Endothelial cell of umbilical vein (primary cell): ENCODE data around the gene DLG5. TPM values are rescaled to one million over a fixed set of nuclear protein-coding genes. Genes with fewer than 3 reads are reported as not detected.

Source experiments
- BruUV-seq: library from RNA; stranded (reverse); fragments of 400-500 nt; replicated peaks from 2 replicates; lab custom pipeline; 2021; lab: Mats Ljungman, UMichigan
- CTCF ChIA-PET: fragments of 300-600, 350-600 bp; sonication (Branson Sonifier 250); formaldehyde crosslinking; loops from one replicate; lab custom pipeline; 2021; ENCODE audit warnings: antibody characterized with exemption, inconsistent platforms; lab: Charles Lee
- POLR2A ChIA-PET: fragments of 300-600, 350-600 bp; sonication (Branson Sonifier 250); formaldehyde crosslinking; loops from one replicate; lab custom pipeline; 2021; ENCODE audit warnings: antibody characterized with exemption, inconsistent platforms; lab: Charles Lee
- DNase-seq: peaks from one replicate; pipeline ENCODE4 v3.0.0-alpha.2; 2011; ENCODE audit warnings: low read depth, low spot score
- FAIRE-seq: peaks from 2 replicates; lab custom pipeline; 2011; peaks lifted over from hg19 to GRCh38; lab: Jason Lieb, UNC
- H2AFZ ChIP-seq: 2 replicates; pipeline ENCODE4 v1.6.0; 2012; ENCODE audit warnings: low read depth, low read length, control low read depth, inconsistent platforms
- H3K27ac ChIP-seq: 2 replicates; pipeline ENCODE4 v1.5.1; 2011; ENCODE audit warnings: low read depth, mild to moderate bottlenecking, control low read depth, low read length, moderate library complexity; ENCODE audit not compliant: insufficient read depth
- H3K27me3 ChIP-seq, 2 experiments: 2 replicates each; pipeline versions ENCODE4 v1.6.0 to v1.6.1; 2011; ENCODE audit warnings: low read length in 2 of 2, mixed read lengths in 1 of 2; ENCODE audit not compliant: control insufficient read depth in 2 of 2, insufficient read depth in 2 of 2
- H3K36me3 ChIP-seq, 2 experiments: 2 replicates in 1 of 2; 3 replicates in 1 of 2; pipeline ENCODE4 v1.5.1; 2011; ENCODE audit warnings: low read length in 2 of 2, mild to moderate bottlenecking in 1 of 2, moderate library complexity in 1 of 2; ENCODE audit not compliant: control insufficient read depth in 2 of 2, insufficient read depth in 2 of 2; ENCODE audit errors: extremely low read depth in 1 of 2
- H3K4me1 ChIP-seq: 3 replicates; pipeline ENCODE4 v1.5.1; 2011; ENCODE audit warnings: mild to moderate bottlenecking, low read length; ENCODE audit not compliant: control insufficient read depth, insufficient read depth; ENCODE audit errors: extremely low read depth
- H3K4me2 ChIP-seq: 2 replicates; pipeline ENCODE4 v1.6.1; 2011; ENCODE audit warnings: low read length, control low read depth, mixed read lengths; ENCODE audit not compliant: insufficient read depth
- H3K4me3 ChIP-seq, 3 experiments: fragments of 200-600 bp in 1 of 3; sonication (generic), shearing (Covaris generic) in 1 of 3; replicated peaks in 1 of 3; 2 replicates each; pipeline ENCODE4 v1.5.1; 2011 to 2016; ENCODE audit warnings: control low read depth in 3 of 3, low read length in 3 of 3, mild to moderate bottlenecking in 2 of 3, inconsistent platforms in 1 of 3, low read depth in 1 of 3, moderate library complexity in 1 of 3; ENCODE audit not compliant: insufficient read depth in 1 of 3
- H3K79me2 ChIP-seq: 2 replicates; pipeline ENCODE4 v1.6.0; 2012; ENCODE audit warnings: low read length, inconsistent platforms; ENCODE audit not compliant: control insufficient read depth, insufficient read depth
- H3K9ac ChIP-seq: replicated peaks from 2 replicates; pipeline ENCODE3; 2011; ENCODE audit warnings: low read length, control low read depth; ENCODE audit not compliant: insufficient read depth; ENCODE audit errors: extremely low read depth
- H3K9me1 ChIP-seq: replicated peaks from 3 replicates; pipeline ENCODE4 v1.6.0; 2011; ENCODE audit warnings: mild to moderate bottlenecking, low read length; ENCODE audit not compliant: control insufficient read depth, insufficient read depth; ENCODE audit errors: extremely low read depth
- H3K9me3 ChIP-seq: replicated peaks from 2 replicates; pipeline ENCODE4 v1.5.1; 2012; ENCODE audit warnings: low read length, inconsistent platforms; ENCODE audit not compliant: control insufficient read depth, insufficient read depth
- H4K20me1 ChIP-seq: replicated peaks from 2 replicates; pipeline ENCODE3; 2011; ENCODE audit warnings: mild to moderate bottlenecking, low read length; ENCODE audit not compliant: control insufficient read depth, insufficient read depth; ENCODE audit errors: extremely low read depth
- CTCF ChIP-seq, 2 donors: IDR thresholded peaks; 1 replicate in 1 of 2; 2 replicates in 1 of 2; pipeline ENCODE4 v1.5.1; 2011; ENCODE audit warnings: low read length in 2 of 2, mild to moderate bottlenecking in 2 of 2, moderate library complexity in 2 of 2, control low read depth in 1 of 2, inconsistent platforms in 1 of 2, low read depth in 1 of 2; ENCODE audit not compliant: insufficient read depth in 1 of 2; ENCODE audit errors: extremely low read depth in 1 of 2
- FOS ChIP-seq: IDR thresholded peaks from 2 replicates; pipeline ENCODE4 v1.6.1; 2011; ENCODE audit warnings: mild to moderate bottlenecking, low read length, moderate library complexity, borderline replicate concordance; ENCODE audit not compliant: insufficient read depth
- GATA2 ChIP-seq: IDR thresholded peaks from 2 replicates; pipeline ENCODE4 v1.7.0; 2011; ENCODE audit warnings: low read depth, mild to moderate bottlenecking, moderate library complexity, mixed read lengths, low read length; ENCODE audit not compliant: insufficient read length, insufficient read depth
- JUN ChIP-seq: IDR thresholded peaks from 2 replicates; pipeline ENCODE4 v1.6.1; 2011; ENCODE audit warnings: borderline replicate concordance, low read depth; ENCODE audit not compliant: insufficient read length, insufficient read depth
- MYC ChIP-seq: IDR thresholded peaks from one replicate; pipeline ENCODE4 v1.6.1; 2011; ENCODE audit warnings: mild to moderate bottlenecking, low read depth, low read length
- POLR2A ChIP-seq: IDR thresholded peaks from 2 replicates; pipeline ENCODE4 v1.6.1; 2012; ENCODE audit warnings: low read depth, mild to moderate bottlenecking, control low read depth, low read length
- POLR2AphosphoS5 ChIP-seq: IDR thresholded peaks from 2 replicates; pipeline ENCODE4 v1.6.1; 2012; ENCODE audit warnings: low read depth, mild to moderate bottlenecking, control low read depth, low read length, moderate library complexity; ENCODE audit not compliant: insufficient read depth
- dilution Hi-C: fragments of 300-500 bp; cut with MboI; formaldehyde crosslinking; loops from one replicate; pipeline ENCODE4 v1.15.0; 2019; ENCODE audit warnings: low sequenced_read_pairs; ENCODE audit not compliant: extremely low pct_ligation_motif_present
- intact Hi-C: fragments of 100-400 bp; cut with micrococcal nuclease; formaldehyde crosslinking; loops from one replicate; pipeline ENCODE4 v1.10.0; 2022
- polyA plus RNA-seq, 4 experiments: library from polyadenylated mRNA; depleted of rRNA in 3 of 4; stranded (reverse) in 3 of 4; unstranded in 1 of 4; fragments of >200 nt; gene quantifications; 2 replicates each; pipeline versions ENCODE4 v1.2.1 to v1.2.3, GENCODE V29; 2011 to 2012; ENCODE audit warnings: missing spikeins in 1 of 4
- total RNA-seq: library from RNA; stranded (reverse); gene quantifications from 2 replicates; pipeline ENCODE4 v1.2.3, GENCODE V29; 2021

The DLG5 gene
- total and polyA plus RNA-seq, 2 donors (not counting 3 experiments of a cell fraction or from before 2014, with no cell fraction given) = 12.3 to 24.9 TPM

GRCh38 chr10:77941790-77942189, 15.2 kb upstream of the DLG5 start:
- no TSS peak for BruUV-seq
- H3K27ac ChIP-seq = no peak overlapping the region
- no peak overlapping the region for H3K4me3 ChIP-seq
- FAIRE-seq (no peak), DNase-seq (no peak)
- H3K4me1 ChIP-seq = peaks cover 6% of the 10 kb centered on the region
- no peaks in the 10 kb centered on the region for H4K20me1 ChIP-seq
- POLR2A ChIA-PET = no interaction called here
- no peak for TF ChIP-seq MYC
- TF ChIP-seq GATA2 = no peak
- TF ChIP-seq FOS = no peak
- no peak for TF ChIP-seq POLR2AphosphoS5
- TF ChIP-seq POLR2A = no peak
- TF ChIP-seq JUN = no peak
- TF ChIP-seq CTCF (IDR thresholded peaks at IDR 0.05; ENCODE audit: extremely low read depth in 1 of 2, insufficient read depth in 1 of 2, low read depth in 1 of 2, low read length in 2 of 2) = no peak
- no peak overlapping the region for H2AFZ ChIP-seq
- dilution Hi-C loops (no loop called here), intact Hi-C loops (no loop called here)
- CTCF ChIA-PET = no interaction called here
- no peak overlapping the region for H3K4me2 ChIP-seq
- no peak overlapping the region for H3K9ac ChIP-seq
- H3K79me2 ChIP-seq = no peaks in the 10 kb centered on the region
- H3K36me3 ChIP-seq = no peaks in the 10 kb centered on the region
- H3K27me3 ChIP-seq = peaks cover 0 to 2% of the 10 kb centered on the region in 2 experiments
- no peaks in the 10 kb centered on the region for H3K9me1 ChIP-seq
- no peaks in the 10 kb centered on the region for H3K9me3 ChIP-seq
